ENCODE results near the gene FOXP2. TPM values are rescaled to one million over a fixed set of nuclear protein-coding genes. Genes with fewer than 3 reads are reported as not detected.

FOXP2 gene
- total RNA-seq, 2 experiments from 2014 or later, result not detected

DNA sequence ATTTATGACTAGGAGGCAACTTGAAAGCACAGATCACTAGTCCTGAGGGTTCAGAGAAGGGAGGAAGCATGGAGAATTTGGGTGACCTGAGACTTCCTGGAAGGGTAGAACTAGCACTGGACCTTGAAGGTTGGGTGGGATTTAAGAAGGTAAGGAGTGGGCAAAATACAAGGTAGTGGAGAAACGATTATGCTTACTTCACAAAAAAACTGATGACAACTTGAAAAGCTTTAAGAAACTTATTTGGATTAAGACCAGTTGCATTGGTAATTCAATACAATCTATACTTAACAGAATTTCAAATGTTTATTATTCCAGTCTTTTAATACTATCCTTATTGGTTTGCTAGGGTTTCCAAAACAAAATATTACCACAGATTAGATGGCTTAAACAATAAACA lies 308.7 kb downstream of the FOXP2 start:
- H3K36me3 ChIP-seq (ENCODE audit: insufficient read depth, low read length), result no peaks in the 10 kb centered on the region
- no peaks in the 10 kb centered on the region for H3K36me3 Mint-ChIP-seq (ENCODE audit: low read depth)
- H3K27ac ChIP-seq (ENCODE audit: low read depth in 1 of 2, low read length in 2 of 2), result no peak overlapping the region
- TF ChIP-seq CTCF (IDR thresholded peaks at IDR 0.05), result no peak
- no peak for ATAC-seq (ENCODE audit: poor library complexity)
- H3K27me3 Mint-ChIP-seq, result no peaks in the 10 kb centered on the region
- POLR2A ChIA-PET, result no interaction called here
- no peaks in the 10 kb centered on the region for H3K4me1 ChIP-seq (ENCODE audit: insufficient read depth, low read length)
- no peaks in the 10 kb centered on the region for H3K4me1 Mint-ChIP-seq (ENCODE audit: low read depth)
- DNase-seq, result no peak
- H3K9me3 ChIP-seq (ENCODE audit: control insufficient read depth in 1 of 2, insufficient read depth in 1 of 2, low read length in 2 of 2), result no peaks in the 10 kb centered on the region
- H3K9me3 Mint-ChIP-seq, result no peaks in the 10 kb centered on the region
- CTCF ChIA-PET, result no interaction called here
- no peak overlapping the region for H3K4me3 Mint-ChIP-seq
- intact Hi-C loops (cut with DNase I, micrococcal nuclease), result no loop called here
- no peak overlapping the region for H3K27ac Mint-ChIP-seq
- no peaks in the 10 kb centered on the region for H3K27me3 ChIP-seq (ENCODE audit: control insufficient read depth in 1 of 2, insufficient read depth in 2 of 2, low read length in 2 of 2)
- H3K4me3 ChIP-seq (ENCODE audit: low read length), result no peak overlapping the region

DNA sequence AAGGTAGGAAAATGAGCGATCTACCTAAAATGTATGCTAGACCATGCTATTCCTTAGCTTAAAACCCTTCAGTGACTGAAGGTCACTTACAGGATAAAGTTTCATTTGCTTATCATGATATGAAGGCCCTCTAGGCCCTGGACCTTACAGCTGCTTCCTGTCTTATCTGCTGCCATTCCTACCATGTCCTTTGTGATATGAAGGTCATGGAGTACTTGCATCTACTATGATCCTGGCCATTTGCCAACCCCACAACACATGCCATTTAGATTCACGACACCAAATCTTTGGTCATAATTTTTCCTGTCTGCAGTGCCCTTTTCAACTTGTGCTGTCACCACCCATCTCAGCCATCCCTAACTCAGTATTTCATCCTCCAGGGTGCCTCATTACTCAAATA lies 325.5 kb downstream of the FOXP2 start:
- Histone ChIP-seq H3K27ac (ENCODE audit: low read depth in 1 of 2, low read length in 2 of 2) (no peak overlapping the region), H3K4me1 (ENCODE audit: insufficient read depth, low read length) (no peaks in the 10 kb centered on the region), H3K36me3 (ENCODE audit: insufficient read depth, low read length) (no peaks in the 10 kb centered on the region), H3K27me3 (ENCODE audit: control insufficient read depth in 1 of 2, insufficient read depth in 2 of 2, low read length in 2 of 2) (no peaks in the 10 kb centered on the region), H3K9me3 (ENCODE audit: control insufficient read depth in 1 of 2, insufficient read depth in 1 of 2, low read length in 2 of 2) (no peaks in the 10 kb centered on the region), H3K4me3 (ENCODE audit: low read length) (no peak overlapping the region)
- no peak for TF ChIP-seq CTCF (IDR thresholded peaks at IDR 0.05)
- DNase-seq (no peak), ATAC-seq (ENCODE audit: poor library complexity) (no peak)
- H3K27me3 Mint-ChIP-seq, result no peaks in the 10 kb centered on the region
- H3K4me3 Mint-ChIP-seq, result no peak overlapping the region
- H3K4me1 Mint-ChIP-seq (ENCODE audit: low read depth), result no peaks in the 10 kb centered on the region
- intact Hi-C loops (cut with DNase I, micrococcal nuclease), result no loop called here
- H3K9me3 Mint-ChIP-seq, result no peaks in the 10 kb centered on the region
- ChIA-PET CTCF (no interaction called here), POLR2A (no interaction called here)
- no peak overlapping the region for H3K27ac Mint-ChIP-seq
- H3K36me3 Mint-ChIP-seq (ENCODE audit: low read depth), result no peaks in the 10 kb centered on the region

DNA sequence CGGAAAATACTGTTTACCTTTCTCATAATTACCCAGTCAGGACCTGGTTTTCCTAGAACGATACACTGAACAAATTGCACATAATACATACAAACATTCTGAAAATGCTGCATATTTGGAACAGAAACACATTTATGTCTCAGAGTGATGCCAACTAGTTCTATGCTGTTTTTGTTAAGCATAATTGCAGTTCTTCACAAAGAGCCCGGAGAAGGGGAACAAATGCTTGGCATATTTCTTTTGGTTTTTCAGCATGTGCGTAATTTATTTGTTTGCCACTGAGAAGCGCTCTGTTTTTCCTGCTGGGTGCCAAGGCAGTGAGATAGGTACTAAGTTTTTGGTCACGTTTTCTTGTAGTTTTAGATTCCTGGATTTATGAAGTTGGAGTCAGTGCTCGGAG lies 326.3 kb downstream of the FOXP2 start:
- DNase-seq, result no peak
- no peaks in the 10 kb centered on the region for H3K9me3 Mint-ChIP-seq
- ChIA-PET POLR2A (no interaction called here), CTCF (no interaction called here)
- Histone ChIP-seq H3K27me3 (ENCODE audit: control insufficient read depth in 1 of 2, insufficient read depth in 2 of 2, low read length in 2 of 2) (no peaks in the 10 kb centered on the region), H3K4me3 (ENCODE audit: low read length) (no peak overlapping the region), H3K4me1 (ENCODE audit: insufficient read depth, low read length) (no peaks in the 10 kb centered on the region), H3K9me3 (ENCODE audit: control insufficient read depth in 1 of 2, insufficient read depth in 1 of 2, low read length in 2 of 2) (no peaks in the 10 kb centered on the region), H3K27ac (ENCODE audit: low read depth in 1 of 2, low read length in 2 of 2) (no peak overlapping the region), H3K36me3 (ENCODE audit: insufficient read depth, low read length) (no peaks in the 10 kb centered on the region)
- H3K27ac Mint-ChIP-seq, result no peak overlapping the region
- no peaks in the 10 kb centered on the region for H3K36me3 Mint-ChIP-seq (ENCODE audit: low read depth)
- H3K4me1 Mint-ChIP-seq (ENCODE audit: low read depth), result no peaks in the 10 kb centered on the region
- H3K4me3 Mint-ChIP-seq, result no peak overlapping the region
- TF ChIP-seq CTCF (IDR thresholded peaks at IDR 0.05), result no peak
- H3K27me3 Mint-ChIP-seq, result no peaks in the 10 kb centered on the region
- ATAC-seq (ENCODE audit: poor library complexity), result no peak
- intact Hi-C loops (cut with DNase I, micrococcal nuclease), result no loop called here

Data from CD4-positive, alpha-beta T cell (primary cell).